Esophagus squamous epithelium (tissue), 4 donors: ENCODE results near the gene TOB1.
A peak's percentile ranks its signal among the peaks of the same experiment; 100 is the strongest.

ENCODE experiments used
- POLR2A ChIP-seq, 4 donors: fragments of 450-650 bp; IDR thresholded peaks; one replicate each; pipeline ENCODE4 v1.6.1; 2017; ENCODE audit warnings: antibody characterized with exemption in 4 of 4, mild to moderate bottlenecking in 4 of 4, moderate library complexity in 3 of 4
- TF ChIP-seq, protein P1 (sequence below), 6 experiments: fragments of 450-650 bp in 4 of 6; fragments of 200-600 bp in 2 of 6; sonication (generic) in 2 of 6; IDR thresholded peaks; one replicate each; pipeline ENCODE4 v1.5.1; 2016 to 2019; ENCODE audit warnings: antibody characterized with exemption in 6 of 6, mild to moderate bottlenecking in 4 of 6, moderate library complexity in 4 of 6

DNA sequence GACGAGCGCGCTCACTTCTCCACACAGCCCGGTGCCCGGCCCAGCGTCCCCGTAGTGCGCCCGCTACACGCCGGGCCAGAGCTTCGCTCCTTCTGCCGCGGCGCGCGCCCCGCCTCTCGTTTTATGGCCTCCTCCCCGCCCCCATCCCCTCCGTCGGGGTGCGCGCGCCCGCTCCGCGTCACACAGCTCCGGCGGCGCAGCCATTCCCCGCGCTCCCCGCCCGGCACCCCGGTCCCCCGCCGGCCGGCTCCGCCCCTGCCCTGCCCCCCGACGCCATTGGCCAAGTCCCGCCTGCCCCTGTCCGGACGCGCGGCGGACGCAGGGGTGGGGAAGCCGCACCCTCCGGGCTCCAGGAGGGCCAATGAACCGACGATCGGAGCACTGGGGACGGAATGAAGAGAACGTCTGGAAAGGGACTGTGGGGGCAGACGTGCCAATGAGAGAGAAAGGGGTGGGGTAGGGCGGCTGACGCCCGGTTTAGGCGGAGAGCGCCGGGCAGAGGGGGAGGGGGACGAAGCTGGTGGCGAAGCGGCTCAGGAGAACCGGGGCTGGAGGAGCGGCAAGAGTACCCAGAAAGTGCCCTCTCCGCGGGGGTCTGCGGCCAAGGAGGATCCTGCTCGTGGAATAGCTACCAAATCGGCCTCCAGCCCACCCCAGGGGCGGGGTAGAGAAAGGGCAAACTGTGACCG is at the start of gene TOB1:
- TF ChIP-seq, protein P1, sequence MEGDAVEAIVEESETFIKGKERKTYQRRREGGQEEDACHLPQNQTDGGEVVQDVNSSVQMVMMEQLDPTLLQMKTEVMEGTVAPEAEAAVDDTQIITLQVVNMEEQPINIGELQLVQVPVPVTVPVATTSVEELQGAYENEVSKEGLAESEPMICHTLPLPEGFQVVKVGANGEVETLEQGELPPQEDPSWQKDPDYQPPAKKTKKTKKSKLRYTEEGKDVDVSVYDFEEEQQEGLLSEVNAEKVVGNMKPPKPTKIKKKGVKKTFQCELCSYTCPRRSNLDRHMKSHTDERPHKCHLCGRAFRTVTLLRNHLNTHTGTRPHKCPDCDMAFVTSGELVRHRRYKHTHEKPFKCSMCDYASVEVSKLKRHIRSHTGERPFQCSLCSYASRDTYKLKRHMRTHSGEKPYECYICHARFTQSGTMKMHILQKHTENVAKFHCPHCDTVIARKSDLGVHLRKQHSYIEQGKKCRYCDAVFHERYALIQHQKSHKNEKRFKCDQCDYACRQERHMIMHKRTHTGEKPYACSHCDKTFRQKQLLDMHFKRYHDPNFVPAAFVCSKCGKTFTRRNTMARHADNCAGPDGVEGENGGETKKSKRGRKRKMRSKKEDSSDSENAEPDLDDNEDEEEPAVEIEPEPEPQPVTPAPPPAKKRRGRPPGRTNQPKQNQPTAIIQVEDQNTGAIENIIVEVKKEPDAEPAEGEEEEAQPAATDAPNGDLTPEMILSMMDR (IDR thresholded peaks at IDR 0.05): no peak
- TF ChIP-seq POLR2A (IDR thresholded peaks at IDR 0.05): peak; percentile 56 to 100 (median 100)
